HUDEP-2 (cell line): ENCODE results near the gene P4HB.

Source experiments
- DNase-seq, 76 experiments: peaks; one replicate each; lab custom pipeline; 2025; ENCODE audit not compliant: unreplicated experiment in 76 of 76; lab: John Stamatoyannopoulos, UW

Gene P4HB

DNA sequence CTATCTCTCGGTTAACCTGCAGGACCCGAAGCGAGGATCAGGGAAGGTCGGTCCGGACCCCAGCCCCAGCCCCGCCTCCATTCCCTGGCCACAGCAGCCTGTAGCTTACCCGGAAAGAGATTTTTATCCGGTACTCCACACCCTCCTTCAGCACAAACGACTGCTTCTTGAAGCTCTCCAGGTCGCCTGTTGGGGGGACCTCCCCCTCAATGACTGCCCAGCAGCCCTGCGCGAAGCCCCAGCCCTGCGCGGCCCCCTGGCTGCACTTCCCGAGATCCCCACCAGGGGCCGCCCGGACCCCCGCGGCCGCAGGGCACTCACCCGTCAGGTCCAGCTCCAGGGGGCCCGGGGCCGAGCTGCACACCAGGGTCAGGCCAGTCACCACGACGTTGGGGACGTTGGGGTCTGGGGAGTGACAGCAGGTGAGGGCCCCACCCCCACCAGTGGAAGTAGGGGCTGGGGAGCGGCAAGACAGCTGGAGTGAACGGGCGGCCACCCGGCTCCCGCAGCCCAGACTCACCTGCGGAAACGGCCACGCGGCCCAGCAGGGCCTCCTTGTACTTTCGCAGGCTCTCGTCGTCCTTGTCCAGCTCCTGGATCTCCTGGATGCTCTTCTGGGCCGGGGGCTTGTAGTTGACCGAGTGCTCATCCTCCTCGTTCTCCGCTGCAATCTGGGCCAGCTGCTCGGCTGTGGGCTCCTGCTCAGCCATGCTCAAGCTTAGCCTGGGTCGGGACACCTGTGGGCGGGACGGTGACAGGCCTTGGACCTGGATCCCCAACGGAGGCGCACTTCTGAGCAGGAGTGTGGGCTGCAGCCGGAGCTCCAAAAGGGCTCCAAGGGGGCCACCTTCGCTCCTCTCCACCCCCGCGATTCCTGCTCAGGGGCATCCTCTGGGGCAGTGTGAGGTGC, 9.1 kb upstream of the P4HB start:
- peak in 12 of 76 experiments; percentile 3 to 32 (median 14) for DNase-seq

DNA sequence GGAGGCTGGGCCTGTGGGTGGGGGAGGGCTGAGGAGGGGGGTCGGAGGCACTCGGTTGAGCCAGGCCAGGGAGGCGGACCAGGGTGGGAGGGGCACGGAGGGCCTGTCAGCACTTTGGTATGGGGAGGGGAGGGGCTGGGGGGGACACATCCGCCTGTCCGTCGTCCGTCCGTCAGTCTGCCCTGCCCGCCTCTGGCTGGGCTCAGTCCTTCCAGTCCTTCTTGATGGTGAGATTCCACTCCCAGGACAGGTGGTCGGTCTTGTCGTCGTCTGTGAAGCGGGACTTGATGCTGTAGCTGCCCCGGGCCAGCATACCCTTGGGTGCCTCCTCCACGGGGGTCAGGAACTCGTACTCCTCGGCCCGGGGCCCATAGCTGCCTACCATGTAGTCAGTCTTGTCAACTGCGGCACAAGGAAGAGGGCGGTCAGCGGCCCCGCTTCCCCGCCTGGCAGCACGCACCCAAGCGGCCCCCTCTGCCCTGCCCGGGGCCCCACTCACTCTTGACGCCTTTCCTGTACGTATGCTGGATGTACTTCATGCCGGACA, 8.4 kb upstream of the P4HB start:
- peak in 2 of 76 experiments; percentile 7 to 20 for DNase-seq

DNA sequence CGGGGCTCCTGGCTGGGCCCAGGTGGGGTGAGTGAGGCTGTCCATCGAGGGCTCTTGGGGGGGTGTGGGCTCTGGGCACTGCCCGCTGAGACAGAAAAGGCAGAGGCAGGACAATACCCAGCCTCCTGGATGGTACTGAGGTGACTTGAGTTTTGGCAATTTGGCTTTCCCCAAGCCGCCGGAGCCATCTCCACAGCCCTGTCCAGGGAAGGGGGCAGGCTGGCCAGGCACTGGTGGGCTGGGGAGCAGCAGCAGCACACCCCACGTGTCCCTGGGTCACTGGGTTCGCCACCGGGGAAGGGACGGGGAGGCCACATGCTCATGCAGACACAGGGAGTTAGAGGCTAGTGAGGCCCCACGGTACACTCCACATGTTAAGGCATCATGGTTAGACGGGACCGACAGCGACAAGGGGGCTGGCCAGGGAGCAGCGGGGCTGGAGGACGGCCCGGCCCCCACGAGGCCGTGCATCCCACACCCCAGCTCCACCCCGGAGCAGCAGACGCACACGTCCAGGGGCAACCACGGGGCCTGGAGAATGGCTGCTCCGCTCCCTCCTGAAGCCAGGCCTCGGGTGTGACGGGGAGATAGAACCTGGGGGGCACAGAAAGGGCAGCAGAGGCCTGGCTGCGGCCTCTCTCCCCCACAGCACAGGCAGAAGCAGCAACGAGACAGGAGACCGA, 7.8 kb upstream of the P4HB start:
- DNase-seq: peak in 5 of 76 experiments; percentile 15 to 52 (median 32)

DNA sequence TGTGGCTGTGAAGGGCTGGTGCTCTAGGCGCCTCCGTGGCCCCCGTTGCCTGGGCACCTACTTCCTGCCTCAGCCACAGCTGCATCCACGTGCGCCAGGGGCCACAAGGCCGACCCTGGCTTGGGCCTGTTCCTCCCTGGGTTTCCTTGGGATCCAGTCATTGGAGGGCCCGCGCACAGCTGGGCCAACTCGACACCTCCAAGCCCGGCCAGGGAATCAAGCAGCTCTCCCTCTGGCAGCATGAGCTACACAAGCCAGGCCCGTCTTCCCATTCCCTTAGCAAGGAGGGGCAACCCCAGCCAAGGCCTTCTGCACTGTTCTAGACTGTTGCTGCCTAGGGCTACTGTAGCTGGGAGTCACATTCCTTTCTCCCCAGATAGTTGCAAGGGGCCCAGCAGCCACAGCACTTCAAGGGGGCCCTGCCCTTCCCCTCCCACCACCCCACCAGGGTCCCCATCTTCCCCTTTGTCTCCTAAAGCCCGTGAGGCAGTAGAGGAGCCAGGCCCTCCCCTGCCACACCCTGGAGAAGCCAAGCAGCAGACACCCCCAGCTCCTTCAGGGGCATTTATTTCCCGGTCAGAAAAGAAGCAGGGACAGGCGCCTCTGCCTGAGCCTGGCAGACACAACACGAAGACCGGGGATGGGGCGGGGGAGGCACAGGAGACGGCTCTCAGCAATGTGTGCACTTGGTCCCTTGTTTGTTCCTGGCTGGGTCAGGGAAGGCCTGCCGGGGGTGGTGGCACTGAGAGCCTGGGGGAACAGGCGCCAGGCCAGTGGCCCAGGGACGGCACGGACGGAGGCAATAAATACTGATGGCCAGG, 7.0 kb upstream of the P4HB start:
- peak in 21 of 76 experiments; percentile 6 to 62 (median 28) for DNase-seq

DNA sequence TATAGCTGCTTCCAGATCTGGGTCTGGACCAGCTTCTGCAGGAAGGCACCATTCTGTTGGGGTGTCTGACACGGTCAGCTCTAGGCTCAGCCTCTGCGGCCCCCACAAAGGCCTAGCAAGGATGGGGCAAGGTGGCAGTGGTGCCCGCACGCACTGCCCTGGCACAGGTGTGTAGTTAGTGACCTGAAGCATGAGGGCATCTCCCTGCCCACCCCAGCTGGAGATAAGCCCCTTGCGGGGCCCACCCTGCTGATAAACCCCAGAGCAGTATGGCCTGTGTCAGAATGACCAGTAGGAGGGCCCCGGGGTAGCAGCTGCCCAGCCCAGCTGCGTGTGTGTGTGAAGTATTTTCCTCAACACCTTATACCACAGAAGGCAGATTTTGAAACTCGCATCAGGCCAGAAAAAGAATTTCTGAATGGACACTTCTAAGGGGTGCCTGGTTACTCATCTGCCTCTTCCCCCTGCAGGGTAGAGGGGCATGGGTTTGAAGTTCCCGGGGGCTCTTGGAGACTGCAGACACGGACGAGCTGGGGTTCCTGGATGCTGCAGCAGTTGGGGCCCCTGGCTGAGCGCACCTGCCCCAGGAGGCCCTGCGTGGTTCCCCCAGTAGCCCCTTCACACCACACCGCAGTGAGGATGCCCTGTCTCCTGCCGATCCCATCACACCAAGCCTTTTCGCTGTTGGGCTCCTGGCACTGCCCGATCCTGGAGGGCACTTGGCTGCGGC, 6.3 kb upstream of the P4HB start:
- peak in 1 of 76 experiments; percentile 20 for DNase-seq

DNA sequence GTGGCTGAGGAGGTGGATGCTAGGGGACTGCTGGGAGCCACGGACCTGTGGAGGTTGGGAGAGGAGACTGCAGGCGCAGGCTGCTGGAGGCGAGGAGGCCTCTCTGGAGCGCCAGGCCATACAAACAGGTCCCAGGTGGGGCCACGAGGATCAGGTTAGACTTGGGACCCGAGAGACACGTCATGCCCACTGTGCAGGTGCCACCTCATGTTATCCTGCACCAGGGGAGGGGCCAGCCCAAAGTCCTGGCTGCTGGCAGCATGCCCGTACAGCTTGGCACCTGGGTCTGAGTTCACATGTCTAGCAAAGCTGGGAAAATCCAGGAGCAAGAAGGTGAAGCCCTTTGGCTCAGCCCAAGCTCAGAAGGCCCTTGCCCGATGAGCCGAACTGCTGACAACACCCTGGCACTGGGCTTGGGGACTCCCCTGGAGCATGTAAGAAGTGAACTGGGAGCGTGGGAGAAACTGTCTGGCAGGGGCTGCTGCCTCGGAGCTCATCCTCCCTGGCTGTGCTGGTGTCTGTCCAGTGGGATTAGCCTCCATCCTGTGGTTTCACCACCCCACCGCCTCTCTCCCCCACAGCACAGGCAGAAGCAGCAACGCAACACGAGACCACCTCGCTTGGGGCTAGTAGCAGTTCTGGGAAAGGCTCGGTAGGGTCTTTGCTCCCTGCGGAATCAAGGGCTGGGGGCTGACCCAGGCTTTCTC, 5.6 kb upstream of the P4HB start:
- DNase-seq: no peak

DNA sequence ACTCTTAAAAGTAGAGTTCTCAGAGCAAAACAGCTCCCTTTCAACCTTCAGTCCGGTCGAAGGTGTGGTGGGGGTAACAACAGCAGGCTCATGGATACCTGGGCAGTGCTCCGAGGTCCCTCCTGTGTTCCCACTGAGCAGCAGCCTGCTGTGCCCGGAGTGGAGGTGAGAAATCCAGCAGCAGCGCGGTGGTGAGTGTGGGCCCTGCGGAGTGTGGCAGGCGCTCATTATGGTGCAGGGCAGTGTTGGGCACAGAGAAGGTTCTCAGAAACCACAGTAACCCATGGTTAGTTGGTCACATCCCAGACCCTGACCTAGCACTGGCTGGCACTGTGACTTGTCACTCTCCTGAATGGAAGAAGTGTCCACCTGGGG, 5.0 kb upstream of the P4HB start:
- DNase-seq: no peak

DNA sequence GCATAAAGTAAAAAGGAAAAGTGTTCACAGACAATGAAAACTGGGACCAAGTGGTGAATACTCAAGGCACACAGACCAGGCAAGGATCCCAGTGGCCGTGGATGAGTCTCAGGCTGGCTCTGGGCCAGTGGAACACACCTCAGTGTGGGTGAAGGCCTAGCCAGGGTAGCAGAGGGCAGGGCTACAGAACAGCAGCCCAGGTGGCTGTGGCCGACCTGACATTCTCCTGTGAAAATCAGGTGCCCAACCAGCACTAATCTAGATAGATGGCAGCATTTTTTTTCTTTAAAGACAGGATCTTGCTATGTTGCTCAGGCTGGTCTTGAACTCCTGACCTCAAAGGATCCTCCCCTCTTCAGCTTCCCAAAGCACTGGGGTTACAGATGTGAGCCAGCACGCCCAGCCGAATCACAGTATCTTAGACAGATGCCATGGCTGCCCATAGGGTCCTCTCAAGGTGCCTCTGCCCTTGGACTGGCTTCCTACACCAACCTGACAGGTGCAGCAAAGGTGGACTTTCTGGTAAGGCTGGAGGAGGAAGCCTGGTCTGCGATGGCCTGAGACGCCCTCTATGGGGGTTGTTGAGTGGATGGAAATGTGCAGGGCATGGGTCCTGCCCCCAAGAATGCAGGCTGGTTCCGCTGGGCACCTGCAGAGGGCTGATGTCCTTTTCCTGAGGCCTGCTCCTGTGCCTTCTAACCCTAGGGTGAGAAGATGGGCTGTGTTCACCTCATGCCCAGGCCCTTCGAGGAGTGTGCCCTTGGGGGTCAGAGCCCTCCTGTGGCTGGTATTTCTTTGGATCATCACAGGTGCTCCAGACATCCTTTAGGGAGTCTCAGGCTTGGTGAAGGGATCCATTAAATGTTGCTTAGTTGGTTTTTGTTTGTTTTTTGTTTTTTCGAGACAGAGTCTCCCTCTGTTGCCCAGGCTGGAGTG, 3.8 kb upstream of the P4HB start:
- DNase-seq: peak in 1 of 76 experiments; percentile 7

DNA sequence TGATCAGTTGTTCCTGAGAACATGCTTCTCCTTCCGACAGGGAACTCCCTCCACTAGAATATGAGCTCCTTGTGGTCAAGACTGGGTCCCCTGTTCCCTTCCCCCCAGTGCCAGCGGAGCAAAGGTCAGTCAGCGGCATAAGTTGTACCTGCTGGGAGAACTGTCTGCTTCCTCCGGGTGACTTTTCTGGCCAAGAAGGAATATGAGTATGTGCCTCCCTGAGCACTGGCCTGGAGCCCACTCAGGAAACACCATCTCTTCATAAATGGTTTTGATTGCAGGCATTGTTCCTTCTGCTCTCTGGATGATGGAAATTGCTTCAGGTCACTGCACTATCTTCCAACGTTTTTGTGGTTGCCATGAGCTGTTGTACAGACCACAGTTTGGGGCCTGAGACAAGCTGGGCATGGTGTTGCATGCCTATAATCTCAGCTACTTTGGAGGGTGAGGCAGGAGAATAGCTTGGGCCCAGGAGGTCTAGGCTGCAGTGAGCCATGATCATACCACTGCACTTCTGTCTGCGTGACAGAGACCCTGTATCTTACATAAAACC, 2.9 kb upstream of the P4HB start:
- DNase-seq: no peak

DNA sequence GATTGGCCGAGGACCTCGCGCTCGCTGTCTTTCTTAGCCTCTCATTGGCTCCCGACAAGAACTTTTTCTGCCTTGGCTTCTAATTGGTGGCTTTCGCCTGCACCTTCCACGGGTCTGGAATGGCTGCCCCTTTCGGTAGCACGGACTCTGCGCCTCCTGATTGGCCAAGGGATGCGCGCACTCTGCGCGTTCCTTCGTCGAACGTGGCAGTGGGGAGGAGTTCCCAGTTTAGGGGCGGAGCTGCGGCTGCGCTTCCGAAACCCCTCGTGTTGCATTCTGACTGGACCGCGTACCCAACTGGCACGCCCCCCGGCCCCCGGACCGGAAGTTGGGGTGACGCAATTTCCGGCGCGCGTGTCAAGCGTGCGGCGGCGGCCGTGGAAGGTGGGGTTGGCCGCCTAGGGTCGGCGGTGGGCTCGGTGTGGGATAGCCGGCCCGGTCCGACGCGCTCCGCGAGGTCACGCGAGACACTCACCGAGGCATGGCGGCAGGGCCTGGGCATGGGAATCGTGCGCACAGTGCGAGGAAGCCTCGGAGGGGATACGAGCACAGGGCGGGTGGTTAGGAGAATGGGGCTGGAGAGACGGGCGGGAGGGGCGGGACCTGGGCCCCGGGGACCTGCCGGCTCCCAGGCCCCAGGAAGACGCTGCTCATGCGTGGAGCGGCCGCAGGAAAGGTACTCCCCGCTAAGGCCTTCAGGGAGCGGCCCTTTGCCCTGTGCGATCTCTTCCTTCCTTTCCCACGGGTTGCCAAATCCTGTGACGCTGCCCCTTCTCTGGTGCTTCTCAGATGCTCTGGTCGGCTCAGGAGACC, 627 bp upstream of the P4HB start:
- peak; percentile 86 to 100 (median 99) for DNase-seq

DNA sequence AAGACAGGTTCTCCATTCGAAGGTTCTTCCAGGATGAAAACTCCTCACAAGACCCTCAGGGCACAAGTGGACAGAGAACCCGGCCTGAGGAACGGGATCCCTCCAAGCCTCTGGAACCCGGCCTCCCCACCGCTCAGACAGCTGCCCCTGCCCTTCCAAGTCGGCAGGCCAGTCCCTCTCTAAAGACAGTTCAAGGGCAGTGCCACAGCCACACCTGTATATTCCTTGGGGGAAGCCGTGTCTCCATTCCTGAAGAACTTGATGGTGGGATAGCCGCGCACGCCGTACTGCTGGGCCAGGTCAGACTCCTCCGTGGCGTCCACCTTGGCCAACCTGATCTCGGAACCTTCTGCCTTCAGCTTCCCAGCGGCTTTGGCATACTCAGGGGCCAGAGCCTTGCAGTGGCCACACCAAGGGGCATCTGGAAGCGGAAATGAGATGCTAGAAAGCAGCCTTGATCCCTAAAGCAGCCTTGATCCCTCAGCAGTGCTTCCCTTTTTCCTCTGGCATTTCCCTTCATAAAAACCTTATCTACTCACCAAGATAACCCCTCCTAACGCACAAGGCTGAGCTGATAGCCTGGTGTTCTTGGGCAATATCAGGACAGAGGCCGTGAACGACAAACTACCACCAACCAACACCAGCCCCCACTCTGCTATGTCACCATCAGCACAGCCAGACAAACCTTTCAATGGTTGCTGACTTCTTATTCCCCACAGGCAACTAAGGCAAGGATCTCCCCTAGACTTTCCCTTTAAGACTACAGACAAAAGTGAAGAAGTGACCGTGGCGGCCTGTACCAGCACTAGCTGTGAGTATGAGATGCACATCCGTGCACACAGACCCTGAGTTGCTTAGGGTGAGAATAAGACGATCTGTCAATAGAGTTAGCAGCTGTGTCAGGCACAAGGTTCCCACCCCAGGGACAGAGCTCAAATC, 1.1 kb downstream of the P4HB start:
- peak in 22 of 76 experiments; percentile 15 to 48 (median 32) for DNase-seq

DNA sequence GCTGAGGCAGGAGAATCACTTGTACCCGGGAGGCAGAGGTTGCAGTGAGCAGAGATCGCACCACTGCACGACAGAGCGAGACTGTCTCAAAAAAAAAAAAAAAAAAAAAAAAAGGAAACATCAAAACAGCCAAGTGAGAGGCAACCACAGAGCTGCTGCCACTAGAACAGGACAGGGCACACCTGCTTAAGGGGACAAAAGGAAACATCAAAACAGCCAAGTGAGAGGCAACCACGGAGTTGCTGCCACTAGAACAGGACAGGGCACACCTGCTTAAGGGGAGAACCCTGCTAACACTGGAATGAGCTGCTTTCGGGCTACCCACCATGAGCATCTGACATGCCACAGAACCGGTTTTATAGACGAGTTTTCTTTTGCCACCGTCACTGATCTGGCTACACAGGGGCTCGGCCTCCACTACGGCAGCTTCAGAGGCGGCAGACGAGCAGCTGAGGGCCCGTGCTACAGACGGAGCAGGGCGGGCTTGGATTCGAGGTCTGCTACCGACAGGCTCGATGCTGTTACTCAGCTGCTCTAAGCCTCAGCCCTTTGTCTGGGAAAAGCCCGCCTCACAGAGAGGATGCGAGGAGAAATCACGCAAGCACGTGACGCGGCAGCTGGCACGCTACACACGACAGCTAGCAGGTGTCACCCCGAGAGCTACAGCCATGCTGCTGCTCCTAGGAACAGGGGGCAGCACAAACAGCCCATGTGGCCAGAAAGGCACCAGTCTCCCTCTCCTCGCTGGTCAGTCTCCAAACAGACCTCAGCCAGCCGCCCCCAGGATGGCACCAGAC, 2.0 kb downstream of the P4HB start:
- DNase-seq: no peak

DNA sequence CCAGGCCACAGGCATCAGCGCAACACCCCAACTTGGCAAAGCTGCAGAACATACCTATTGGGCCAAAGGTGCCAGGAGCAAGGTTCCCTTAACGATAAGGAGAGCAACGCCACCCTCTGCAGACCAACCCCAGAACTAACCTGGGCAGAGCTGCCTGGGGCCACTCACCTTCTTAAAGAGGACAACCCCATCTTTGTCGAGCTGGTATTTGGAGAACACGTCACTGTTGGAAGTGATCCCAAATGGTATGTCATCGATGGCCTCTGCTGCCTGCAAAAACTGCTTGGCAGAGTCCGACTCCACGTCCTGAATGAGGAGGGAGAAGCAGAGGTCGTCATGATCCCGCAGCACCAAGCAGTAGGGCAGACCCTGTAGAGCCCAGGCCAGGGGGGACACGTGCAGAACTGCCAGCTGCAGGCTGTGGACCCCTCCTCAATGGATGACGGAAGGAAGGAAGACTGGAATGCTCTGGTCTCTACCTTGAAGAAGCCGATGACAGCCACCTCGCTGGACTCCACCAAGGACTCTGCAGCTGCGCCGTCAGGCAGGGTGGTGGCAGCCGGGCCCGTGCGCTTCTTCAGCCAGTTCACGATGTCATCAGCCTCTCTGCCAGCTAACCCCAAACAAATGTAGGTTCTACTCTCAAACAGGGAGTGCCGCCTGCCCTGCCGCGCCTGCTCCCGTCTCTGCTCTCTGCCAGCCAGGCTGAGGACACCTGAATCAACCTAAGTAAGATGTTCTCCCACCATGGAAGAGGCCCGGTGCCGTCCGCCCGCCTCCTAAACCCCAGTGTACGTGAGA, 5.2 kb downstream of the P4HB start:
- DNase-seq: no peak

DNA sequence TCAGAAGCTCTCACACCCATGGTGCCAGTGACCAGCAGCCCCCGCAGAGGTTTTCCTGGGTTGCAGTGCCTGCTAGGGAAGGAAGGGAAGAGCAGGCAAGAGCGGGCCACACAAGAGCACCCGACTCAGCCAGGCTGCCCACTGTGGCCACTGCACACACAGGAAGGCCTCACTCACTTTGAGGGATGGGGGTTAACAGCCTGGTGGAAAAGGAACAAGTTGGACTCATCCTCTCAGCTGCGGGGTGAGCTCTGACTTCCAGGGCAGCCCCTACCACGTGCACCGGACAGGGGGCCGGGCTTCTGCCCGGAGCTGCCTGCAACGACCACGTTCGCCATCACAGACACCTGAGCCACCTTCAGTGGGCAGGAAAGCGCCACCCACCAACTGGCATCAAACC, 8.1 kb downstream of the P4HB start:
- DNase-seq: no peak

DNA sequence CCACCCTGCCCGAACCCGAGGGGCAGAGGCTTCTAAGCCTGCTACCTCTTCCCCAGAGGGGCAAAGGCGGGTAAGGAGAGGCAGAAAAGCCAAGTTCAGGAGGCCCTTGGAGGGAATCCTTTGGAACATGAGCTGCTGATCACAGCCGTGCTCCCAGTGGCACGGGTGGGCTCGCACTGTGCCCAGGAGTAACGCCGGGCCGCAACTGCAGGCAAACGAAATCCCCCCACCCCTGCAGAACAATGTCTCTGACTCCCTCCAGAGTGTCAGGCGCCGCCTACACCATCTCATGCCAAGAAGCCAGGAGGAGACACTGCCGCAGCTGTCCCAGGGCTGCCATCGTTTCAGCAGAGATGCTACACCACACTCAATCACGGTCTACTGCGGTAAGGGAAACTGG, 8.9 kb downstream of the P4HB start:
- no peak for DNase-seq
